HG03378 (cell line): ENCODE data around the gene GAB2.
"Not testable (repeated sequence)": the region's sequence is repeated elsewhere in the genome, so short reads cannot be mapped to it uniquely, and the experiment has no call there.

Experiments used
- ATAC-seq: cut with Tn5 transposase; IDR thresholded peaks from one replicate; pipeline ENCODE4 v1.9.1; 2021; ENCODE audit warnings: mild to moderate bottlenecking, moderate library complexity; ENCODE audit not compliant: unreplicated experiment

GAB2 gene

GRCh38 chr11:78417175-78417887 lies at the start of gene GAB2:
Gene GAB2, minus strand, starts transcription at chr11:78417820. Its CDS starts 100 bp downstream, at chr11:78417720.
- no peak for ATAC-seq

GRCh38 chr11:78467370-78467769 lies 49.8 kb upstream of the GAB2 start:
- ATAC-seq = no peak

GRCh38 chr11:78465169-78465942 lies 47.7 kb upstream of the GAB2 start:
- peak; percentile 98 for ATAC-seq

- ATAC-seq = not testable (repeated sequence)
These were observed 47.2 kb upstream of the GAB2 start for GRCh38 chr11:78464787-78465168.

GRCh38 chr11:78460471-78460870 lies 42.9 kb upstream of the GAB2 start:
- ATAC-seq = no peak

- ATAC-seq = no peak
These were observed 42.1 kb upstream of the GAB2 start for GRCh38 chr11:78459738-78460137.

- no peak for ATAC-seq
These were observed 39.8 kb upstream of the GAB2 start for GRCh38 chr11:78457448-78457847.

- no peak for ATAC-seq
These were observed 35.7 kb upstream of the GAB2 start for GRCh38 chr11:78453140-78453935.

GRCh38 chr11:78451371-78452150 lies 33.9 kb upstream of the GAB2 start:
- no peak for ATAC-seq

GRCh38 chr11:78450866-78451265 lies 33.2 kb upstream of the GAB2 start:
- no peak for ATAC-seq

- ATAC-seq = no peak
These were observed 32.2 kb upstream of the GAB2 start for GRCh38 chr11:78449866-78450265.

- ATAC-seq = no peak
These were observed 28.6 kb upstream of the GAB2 start for GRCh38 chr11:78446210-78446609.

GRCh38 chr11:78444726-78445125 lies 27.1 kb upstream of the GAB2 start:
- no peak for ATAC-seq

- ATAC-seq = no peak
These were observed 24.3 kb upstream of the GAB2 start for GRCh38 chr11:78441956-78442355.

GRCh38 chr11:78438298-78438975 lies 20.8 kb upstream of the GAB2 start:
- peak; percentile 84 for ATAC-seq

GRCh38 chr11:78432956-78433355 lies 15.3 kb upstream of the GAB2 start:
- no peak for ATAC-seq

- ATAC-seq = no peak
These were observed 14.5 kb upstream of the GAB2 start for GRCh38 chr11:78432058-78432515.

GRCh38 chr11:78429660-78430059 lies 12.0 kb upstream of the GAB2 start:
- ATAC-seq = no peak

GRCh38 chr11:78429209-78429608 lies 11.6 kb upstream of the GAB2 start:
- ATAC-seq = no peak

GRCh38 chr11:78428773-78429172 lies 11.2 kb upstream of the GAB2 start:
- no peak for ATAC-seq
